Nephron (organoid): ENCODE results near the gene LY86.

Source experiments
- H3K27ac Mint-ChIP-seq, 3 experiments: 2 replicates each; pipeline ENCODE4 v1.8.0; 2020; ENCODE audit warnings: mixed read lengths in 3 of 3, mild to moderate bottlenecking in 2 of 3, moderate library complexity in 1 of 3
- H3K27me3 Mint-ChIP-seq: 2 replicates; pipeline ENCODE4 v1.8.0; 2021; ENCODE audit warnings: low read depth, mild to moderate bottlenecking, moderate library complexity, mixed read lengths
- H3K36me3 Mint-ChIP-seq: 2 replicates; pipeline ENCODE4 v1.8.0; 2020; ENCODE audit warnings: low read depth, mixed read lengths
- H3K4me1 Mint-ChIP-seq: 2 replicates; pipeline ENCODE4 v1.8.0; 2020; ENCODE audit warnings: mixed read lengths
- H3K4me3 Mint-ChIP-seq, 3 experiments: 2 replicates each; pipeline ENCODE4 v1.8.0; 2020; ENCODE audit warnings: mild to moderate bottlenecking in 3 of 3, mixed read lengths in 3 of 3, moderate library complexity in 2 of 3
- H3K9me3 Mint-ChIP-seq: 2 replicates; pipeline ENCODE4 v1.8.0; 2020; ENCODE audit warnings: mixed read lengths
- CTCF ChIP-seq, 3 experiments: fragments of 200-600 bp; sonication (generic); IDR thresholded peaks; one replicate each; pipeline ENCODE4 v1.5.0; 2021; ENCODE audit warnings: antibody characterized with exemption in 3 of 3; ENCODE audit not compliant: unreplicated experiment in 3 of 3

Gene LY86

GRCh38 chr6:6577735-6578134 lies 10.8 kb upstream of the LY86 start:
- H3K27me3 Mint-ChIP-seq: peaks cover 6% of the 10 kb centered on the region
- H3K4me3 Mint-ChIP-seq: no peak overlapping the region
- no peak overlapping the region for H3K27ac Mint-ChIP-seq
- H3K4me1 Mint-ChIP-seq: no peaks in the 10 kb centered on the region
- no peak for TF ChIP-seq CTCF (IDR thresholded peaks at IDR 0.05; ENCODE audit: unreplicated experiment in 3 of 3)
- H3K36me3 Mint-ChIP-seq: no peaks in the 10 kb centered on the region
- peaks cover 35% of the 10 kb centered on the region for H3K9me3 Mint-ChIP-seq

GRCh38 chr6:6579281-6579680 lies 9.2 kb upstream of the LY86 start:
- peaks cover 23% of the 10 kb centered on the region for H3K9me3 Mint-ChIP-seq
- no peaks in the 10 kb centered on the region for H3K4me1 Mint-ChIP-seq
- no peaks in the 10 kb centered on the region for H3K36me3 Mint-ChIP-seq
- H3K4me3 Mint-ChIP-seq: no peak overlapping the region
- peaks cover 6% of the 10 kb centered on the region for H3K27me3 Mint-ChIP-seq
- no peak overlapping the region for H3K27ac Mint-ChIP-seq
- TF ChIP-seq CTCF (IDR thresholded peaks at IDR 0.05; ENCODE audit: unreplicated experiment in 3 of 3): no peak

- Mint-ChIP-seq H3K4me1 (no peaks in the 10 kb centered on the region), H3K27ac (no peak overlapping the region), H3K9me3 (peaks cover 18% of the 10 kb centered on the region), H3K4me3 (no peak overlapping the region), H3K27me3 (peaks cover 6% of the 10 kb centered on the region), H3K36me3 (no peaks in the 10 kb centered on the region)
- no peak for TF ChIP-seq CTCF (IDR thresholded peaks at IDR 0.05; ENCODE audit: unreplicated experiment in 3 of 3)
Measured at GRCh38 chr6:6580225-6580856, 8.2 kb upstream of the LY86 start.

- Mint-ChIP-seq H3K4me1 (no peaks in the 10 kb centered on the region), H3K36me3 (no peaks in the 10 kb centered on the region), H3K4me3 (no peak overlapping the region), H3K27me3 (peaks cover 6% of the 10 kb centered on the region), H3K9me3 (peaks cover 15% of the 10 kb centered on the region), H3K27ac (no peak overlapping the region)
- no peak for TF ChIP-seq CTCF (IDR thresholded peaks at IDR 0.05; ENCODE audit: unreplicated experiment in 3 of 3)
Measured at GRCh38 chr6:6581054-6581453, 7.5 kb upstream of the LY86 start.

- Mint-ChIP-seq H3K4me1 (no peaks in the 10 kb centered on the region), H3K27me3 (peaks cover 6% of the 10 kb centered on the region), H3K36me3 (no peaks in the 10 kb centered on the region), H3K27ac (no peak overlapping the region), H3K4me3 (no peak overlapping the region), H3K9me3 (peaks cover 12% of the 10 kb centered on the region)
- TF ChIP-seq CTCF (IDR thresholded peaks at IDR 0.05; ENCODE audit: unreplicated experiment in 3 of 3): no peak
Measured at GRCh38 chr6:6582131-6582530, 6.4 kb upstream of the LY86 start.

- Mint-ChIP-seq H3K27me3 (peaks cover 6% of the 10 kb centered on the region), H3K4me1 (peaks cover 8% of the 10 kb centered on the region), H3K36me3 (no peaks in the 10 kb centered on the region), H3K27ac (no peak overlapping the region), H3K4me3 (no peak overlapping the region), H3K9me3 (peaks cover 12% of the 10 kb centered on the region)
- no peak for TF ChIP-seq CTCF (IDR thresholded peaks at IDR 0.05; ENCODE audit: unreplicated experiment in 3 of 3)
Measured at GRCh38 chr6:6583836-6584235, 4.7 kb upstream of the LY86 start.
